Endothelial cell (in vitro differentiated cells): ENCODE measurements around the gene TRABD2B. TPM values are rescaled to one million over a fixed set of nuclear protein-coding genes. Genes with fewer than 3 reads are reported as not detected.

ENCODE experiments used
- DNase-seq: peaks from one replicate; pipeline ENCODE4 v3.0.0; 2021; ENCODE audit warnings: low spot score
- H3K27ac Mint-ChIP-seq: one replicate; pipeline ENCODE4 v1.8.0; 2021; ENCODE audit warnings: mixed read lengths, inconsistent platforms; ENCODE audit not compliant: unreplicated experiment
- H3K27me3 Mint-ChIP-seq: one replicate; pipeline ENCODE4 v1.8.0; 2021; ENCODE audit warnings: mild to moderate bottlenecking, moderate library complexity, mixed read lengths, inconsistent platforms; ENCODE audit not compliant: unreplicated experiment
- H3K36me3 Mint-ChIP-seq: one replicate; pipeline ENCODE4 v1.8.0; 2021; ENCODE audit warnings: mild to moderate bottlenecking, low read depth, mixed read lengths, inconsistent platforms; ENCODE audit not compliant: unreplicated experiment
- H3K4me1 Mint-ChIP-seq: one replicate; pipeline ENCODE4 v1.8.0; 2021; ENCODE audit warnings: mild to moderate bottlenecking, mixed read lengths, inconsistent platforms; ENCODE audit not compliant: unreplicated experiment
- H3K4me3 Mint-ChIP-seq: one replicate; pipeline ENCODE4 v1.8.0; 2021; ENCODE audit warnings: mild to moderate bottlenecking, mixed read lengths, inconsistent platforms; ENCODE audit not compliant: unreplicated experiment
- H3K9me3 Mint-ChIP-seq: one replicate; pipeline ENCODE4 v1.8.0; 2021; ENCODE audit warnings: mixed read lengths, inconsistent platforms; ENCODE audit not compliant: unreplicated experiment
- total RNA-seq: library from RNA; stranded (reverse); fragmentation: NEBNext Ultra II Directional; extraction: Animal tissue kit (Norgen Biotek cat#: 25700); gene quantifications from one replicate; pipeline ENCODE4 v1.2.1, GENCODE V29; 2021; ENCODE audit not compliant: unreplicated experiment
- TF ChIP-seq, protein P1 (sequence below): fragments of 200-600 bp; sonication (generic); IDR thresholded peaks from one replicate; pipeline ENCODE4 v1.5.0; 2021; ENCODE audit warnings: antibody characterized with exemption; ENCODE audit not compliant: unreplicated experiment

TRABD2B gene
- total RNA-seq, 1 donor from 2014 or later = 1.0 TPM

DNA sequence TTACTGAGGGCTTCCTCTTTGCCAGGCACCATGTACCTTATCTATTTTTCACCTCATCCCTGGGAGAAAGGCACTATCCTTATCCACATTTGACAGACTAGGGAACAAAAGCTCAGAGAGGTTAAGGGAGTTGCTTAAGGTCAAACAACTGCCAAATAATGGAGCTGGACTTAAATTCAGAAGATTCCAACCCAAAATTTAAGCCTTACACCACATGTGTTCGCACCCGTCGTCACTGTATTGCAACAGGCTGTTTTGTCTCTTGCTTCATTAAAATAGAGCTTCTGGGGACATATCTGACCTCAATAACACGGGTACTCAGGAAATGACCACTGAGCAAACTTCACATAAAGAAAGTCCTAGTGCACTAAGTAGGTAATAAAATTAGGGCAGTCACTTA lies 62.0 kb downstream of the TRABD2B start:
- Mint-ChIP-seq H3K4me3 (no peak overlapping the region), H3K27ac (no peak overlapping the region), H3K27me3 (peaks cover 1% of the 10 kb centered on the region), H3K9me3 (no peaks in the 10 kb centered on the region), H3K36me3 (no peaks in the 10 kb centered on the region), H3K4me1 (no peaks in the 10 kb centered on the region)
- TF ChIP-seq, protein P1, sequence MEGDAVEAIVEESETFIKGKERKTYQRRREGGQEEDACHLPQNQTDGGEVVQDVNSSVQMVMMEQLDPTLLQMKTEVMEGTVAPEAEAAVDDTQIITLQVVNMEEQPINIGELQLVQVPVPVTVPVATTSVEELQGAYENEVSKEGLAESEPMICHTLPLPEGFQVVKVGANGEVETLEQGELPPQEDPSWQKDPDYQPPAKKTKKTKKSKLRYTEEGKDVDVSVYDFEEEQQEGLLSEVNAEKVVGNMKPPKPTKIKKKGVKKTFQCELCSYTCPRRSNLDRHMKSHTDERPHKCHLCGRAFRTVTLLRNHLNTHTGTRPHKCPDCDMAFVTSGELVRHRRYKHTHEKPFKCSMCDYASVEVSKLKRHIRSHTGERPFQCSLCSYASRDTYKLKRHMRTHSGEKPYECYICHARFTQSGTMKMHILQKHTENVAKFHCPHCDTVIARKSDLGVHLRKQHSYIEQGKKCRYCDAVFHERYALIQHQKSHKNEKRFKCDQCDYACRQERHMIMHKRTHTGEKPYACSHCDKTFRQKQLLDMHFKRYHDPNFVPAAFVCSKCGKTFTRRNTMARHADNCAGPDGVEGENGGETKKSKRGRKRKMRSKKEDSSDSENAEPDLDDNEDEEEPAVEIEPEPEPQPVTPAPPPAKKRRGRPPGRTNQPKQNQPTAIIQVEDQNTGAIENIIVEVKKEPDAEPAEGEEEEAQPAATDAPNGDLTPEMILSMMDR = no peak
- no peak for DNase-seq

DNA sequence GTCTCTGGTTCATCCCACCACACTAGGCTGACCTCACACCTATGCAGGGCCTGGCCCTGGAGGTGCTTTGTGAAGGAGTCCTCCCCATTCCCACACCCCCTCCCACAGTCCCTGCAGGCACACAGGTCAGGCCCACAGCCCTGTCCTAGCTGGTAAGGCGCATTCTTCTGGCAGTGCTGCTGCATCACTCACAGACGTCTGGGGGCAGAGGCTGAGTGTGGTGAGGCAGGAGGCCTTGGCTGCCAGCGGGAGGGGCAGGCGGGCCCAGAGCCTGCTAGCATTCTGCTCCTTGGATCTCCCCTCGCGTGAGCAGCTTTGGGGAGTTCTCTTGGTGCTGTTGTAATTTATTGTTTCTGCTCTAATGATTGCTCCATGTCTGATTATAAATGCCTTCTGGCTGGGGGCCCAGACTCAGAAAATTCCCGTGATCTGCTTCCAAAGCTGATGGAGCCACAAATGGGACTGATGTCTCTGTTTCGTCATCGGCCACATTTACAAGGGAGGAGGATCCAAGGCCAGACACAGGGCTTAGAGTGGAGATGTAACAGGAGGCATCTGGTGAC lies 62.9 kb downstream of the TRABD2B start:
- no peak overlapping the region for H3K27ac Mint-ChIP-seq
- DNase-seq = no peak
- H3K4me3 Mint-ChIP-seq = no peak overlapping the region
- peaks cover 1% of the 10 kb centered on the region for H3K27me3 Mint-ChIP-seq
- TF ChIP-seq, protein P1 = no peak
- H3K36me3 Mint-ChIP-seq = no peaks in the 10 kb centered on the region
- no peaks in the 10 kb centered on the region for H3K4me1 Mint-ChIP-seq
- no peaks in the 10 kb centered on the region for H3K9me3 Mint-ChIP-seq

DNA sequence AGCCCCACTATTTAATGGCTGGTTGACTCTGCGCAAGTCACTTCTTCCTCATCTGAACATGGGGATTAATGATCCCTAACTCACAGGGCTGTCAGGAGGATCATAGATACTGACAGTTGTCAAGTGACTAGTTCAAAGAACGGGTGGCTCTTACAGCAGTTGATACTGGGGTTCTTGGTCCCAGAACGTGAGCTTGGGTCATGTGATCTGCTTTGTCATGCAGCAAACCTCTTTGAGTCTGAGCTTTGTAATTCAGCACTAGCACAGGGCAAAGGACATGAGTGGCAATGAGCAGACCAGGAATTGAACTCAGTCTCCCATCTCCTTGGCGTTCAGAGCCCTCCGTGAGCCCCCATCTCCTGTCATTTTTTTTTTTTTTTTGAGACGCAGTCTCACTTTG lies 64.4 kb downstream of the TRABD2B start:
- Mint-ChIP-seq H3K27me3 (peaks cover 1% of the 10 kb centered on the region), H3K36me3 (no peaks in the 10 kb centered on the region), H3K4me1 (no peaks in the 10 kb centered on the region), H3K9me3 (no peaks in the 10 kb centered on the region), H3K27ac (no peak overlapping the region), H3K4me3 (no peak overlapping the region)
- DNase-seq = no peak
- TF ChIP-seq, protein P1 = no peak

DNA sequence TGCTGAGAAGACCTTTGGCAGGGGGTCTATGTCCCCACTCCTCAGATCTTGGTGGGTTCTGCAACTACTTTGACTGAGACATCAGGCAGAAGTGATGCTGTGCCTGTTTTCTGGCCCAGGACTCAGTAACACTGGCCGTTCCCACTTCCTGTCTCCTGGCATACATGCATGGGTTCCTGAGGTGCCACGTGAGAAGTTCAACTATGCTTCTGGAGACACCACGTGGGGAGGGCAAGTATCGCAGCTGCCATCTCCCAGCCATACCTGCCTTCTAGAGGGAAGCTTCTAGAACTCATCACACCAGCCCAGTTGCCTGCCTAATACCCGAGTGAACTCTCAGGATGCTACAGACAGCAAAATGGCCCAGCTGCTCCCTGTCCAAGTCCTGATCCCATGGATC lies 65.8 kb downstream of the TRABD2B start:
- no peak for DNase-seq
- no peak overlapping the region for H3K4me3 Mint-ChIP-seq
- TF ChIP-seq, protein P1 = no peak
- H3K9me3 Mint-ChIP-seq = no peaks in the 10 kb centered on the region
- H3K27me3 Mint-ChIP-seq = peaks cover 1% of the 10 kb centered on the region
- H3K4me1 Mint-ChIP-seq = no peaks in the 10 kb centered on the region
- no peak overlapping the region for H3K27ac Mint-ChIP-seq
- H3K36me3 Mint-ChIP-seq = no peaks in the 10 kb centered on the region

DNA sequence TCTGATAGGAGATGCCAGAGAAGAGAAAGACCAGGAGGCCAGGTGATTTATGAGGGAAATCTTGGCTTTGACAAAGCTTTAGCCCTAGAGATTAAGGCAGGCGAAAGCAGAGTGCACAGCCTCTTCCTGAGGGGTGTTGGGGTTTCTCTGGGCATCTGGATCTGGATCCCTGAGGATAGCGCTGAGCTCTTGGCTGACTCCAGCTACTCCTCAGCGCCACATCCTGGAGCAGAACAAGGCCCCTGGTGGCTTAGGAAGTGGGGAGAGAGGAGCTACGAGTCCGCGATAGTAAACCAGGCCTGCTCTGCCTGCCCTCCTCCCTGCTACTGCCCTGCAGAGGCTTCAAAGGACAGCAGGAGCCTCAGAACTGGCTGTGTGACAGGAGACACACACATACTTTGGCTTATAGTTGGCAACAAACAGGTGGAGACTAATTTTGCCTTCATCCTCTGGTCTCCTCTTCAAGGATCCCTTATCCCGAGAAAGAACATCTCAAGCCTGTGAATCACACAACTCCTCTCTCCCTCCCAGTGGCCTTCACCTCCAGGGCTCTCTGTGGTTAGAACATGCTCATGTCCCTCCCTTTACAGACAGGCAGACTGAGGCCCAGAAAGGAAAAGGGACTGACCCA lies 66.9 kb downstream of the TRABD2B start:
- H3K9me3 Mint-ChIP-seq = no peaks in the 10 kb centered on the region
- DNase-seq = no peak
- no peaks in the 10 kb centered on the region for H3K36me3 Mint-ChIP-seq
- no peak overlapping the region for H3K27ac Mint-ChIP-seq
- H3K4me1 Mint-ChIP-seq = no peaks in the 10 kb centered on the region
- no peak overlapping the region for H3K4me3 Mint-ChIP-seq
- TF ChIP-seq, protein P1 = no peak
- peaks cover 1% of the 10 kb centered on the region for H3K27me3 Mint-ChIP-seq
